HL-60 (cell line): ENCODE results near the gene ATP6V1G3.

Experiments
- CTCF ChIP-seq: IDR thresholded peaks from one replicate; pipeline ENCODE4 v1.5.1; 2011; ENCODE audit warnings: low read length, control low read depth, inconsistent platforms; ENCODE audit not compliant: insufficient read depth
- POLR2AphosphoS5 ChIP-seq: IDR thresholded peaks from 2 replicates; pipeline ENCODE4 v1.6.1; 2012; ENCODE audit warnings: low read depth

GRCh38 chr1:198538579-198539364 is 1.7 kb downstream of the ATP6V1G3 start:
- no peak for TF ChIP-seq CTCF
- TF ChIP-seq POLR2AphosphoS5 = no peak
